ENCODE data around the gene LRRTM2. TPM values are rescaled to one million over a fixed set of nuclear protein-coding genes. Genes with fewer than 3 reads are reported as not detected.
A peak's percentile ranks its signal among the peaks of the same experiment; 100 is the strongest.

Gene LRRTM2
- total and polyA plus RNA-seq, 10 of the 15 experiments (the other 5 are each of a cell fraction or from before 2014, with no cell fraction given) = 0.04 to 0.14 (median 0.06) TPM; not detected in 2

- TF ChIP-seq CEBPB (IDR thresholded peaks at IDR 0.05; ENCODE audit: borderline replicate concordance in 1 of 2, low read depth in 2 of 2, low read length in 2 of 2) = no peak
These were observed 6.1 kb downstream of the LRRTM2 start (continued) for GRCh38 chr5:138869038-138869437.

GRCh38 chr5:138867011-138867410 is 8.1 kb downstream of the LRRTM2 start:
- Histone ChIP-seq H3K4me2 (ENCODE audit: control insufficient read depth, insufficient read depth) (no peak overlapping the region), H2AFZ (ENCODE audit: control insufficient read depth, low read depth, low read length) (no peak overlapping the region), H3K9me3 (replicated peaks; ENCODE audit: control insufficient read depth, insufficient read depth, low read length) (peaks cover 2% of the 10 kb centered on the region; the same call in 2 of the 3 replicates), H4K20me1 (ENCODE audit: control insufficient read depth, insufficient read depth) (no peaks in the 10 kb centered on the region), H3K27ac (ENCODE audit: control insufficient read depth, insufficient read depth) (no peak overlapping the region), H3K27me3 (replicated peaks in 1 of 2; ENCODE audit: control insufficient read depth in 2 of 2, insufficient read depth in 2 of 2, low read length in 1 of 2) (no peaks in the 10 kb centered on the region; a peak in 1 of 4 replicates), H3K9ac (ENCODE audit: control insufficient read depth, insufficient read depth, low read length) (no peak overlapping the region), H3K4me3 (no peak overlapping the region), H3K36me3 (ENCODE audit: control insufficient read depth in 2 of 2, insufficient read depth in 2 of 2, low read length in 1 of 2) (no peaks in the 10 kb centered on the region), H3K79me2 (ENCODE audit: control insufficient read depth, insufficient read depth, low read length) (no peaks in the 10 kb centered on the region), H3K4me1 (ENCODE audit: control insufficient read depth, insufficient read depth, low read length) (no peaks in the 10 kb centered on the region)
- CTCF ChIA-PET = interaction anchor here (1.3 to 1.5 kb wide), 3 partner anchors 12 to 43 kb away, joined by 3 to 4 read pairs (median 4); no protein-coding TSS in a partner anchor
- no TSS peak for BruUV-seq (replicated peaks)
- no peak for DNase-seq (ENCODE audit: low read depth, low spot score)
- RAD21 ChIA-PET (ENCODE audit: unreplicated experiment) = no interaction called here
- intact Hi-C loops (cut with micrococcal nuclease; ENCODE audit: unreplicated experiment) = no loop called here
- SMC1A ChIA-PET (ENCODE audit: uncharacterized antibody, unreplicated experiment) = interaction anchor here (1.6 kb wide), 1 partner anchor 78 kb away, joined by 4 read pairs; no protein-coding TSS in a partner anchor
- POLR2A ChIA-PET = no interaction called here
- no peak for ATAC-seq
- TF ChIP-seq SMARCA5 (IDR thresholded peaks at IDR 0.05) = no peak
- TF ChIP-seq NR2C2 (IDR thresholded peaks at IDR 0.05; ENCODE audit: borderline replicate concordance, control insufficient read depth, insufficient read length, low read depth) = no peak
- TF ChIP-seq RELB (IDR thresholded peaks at IDR 0.05; ENCODE audit: low read depth) = no peak
- TF ChIP-seq ZBTB40 (IDR thresholded peaks at IDR 0.05; ENCODE audit: borderline replicate concordance) = no peak
- TF ChIP-seq CTCF (IDR thresholded peaks at IDR 0.05 in 2 of 3, conservative IDR thresholded peaks at IDR 0.05 in 1 of 3; ENCODE audit: control insufficient read depth in 2 of 3, extremely low read depth in 1 of 3, insufficient read depth in 1 of 3, low read depth in 3 of 3, low read length in 3 of 3) = 0 out of 6 replicates have a peak, but pooled peaks of 1 of the 3 experiments have one; percentile 2
- no peak for TF ChIP-seq SPI1 (IDR thresholded peaks at IDR 0.05; ENCODE audit: borderline replicate concordance, insufficient read depth, low read depth, low read length)
- 100% methylated on average over 1 of the region's 1 CpG for WGBS (ENCODE audit: insufficient coverage, insufficient replicate concordance, low lambda C conversion rate, missing lambda C conversion rate)
- in situ Hi-C loops (cut with MboI) = no loop called here
- FAIRE-seq = no peak

All from GM12878 (cell line).